Left renal pelvis (tissue), 4 donors: ENCODE data around the gene ZNF462. TPM values are rescaled to one million over a fixed set of nuclear protein-coding genes. Genes with fewer than 3 reads are reported as not detected.

Source experiments
- DNase-seq, 4 donors: peaks; one replicate each; pipeline ENCODE4 v3.0.0-alpha.2; 2013; ENCODE audit warnings: low read depth in 4 of 4, low spot score in 3 of 4
- polyA plus RNA-seq, 4 donors: library from polyadenylated mRNA; unstranded; fragments of 120-200 nt; gene quantifications; one replicate each; pipeline ENCODE4 v1.2.1, GENCODE V29; 2013; ENCODE audit not compliant: insufficient read length in 4 of 4

Gene ZNF462
- polyA plus RNA-seq, 4 donors: 13.7 to 31.9 (median 26.6) TPM

- DNase-seq: no peak
Observed at GRCh38 chr9:106992186-106992585, 129.2 kb downstream of the ZNF462 start.

GRCh38 chr9:106993603-106994002, 130.6 kb downstream of the ZNF462 start:
- no peak for DNase-seq

- DNase-seq: no peak
Observed at GRCh38 chr9:106994463-106994862, 131.5 kb downstream of the ZNF462 start.

GRCh38 chr9:107000218-107000617, 137.3 kb downstream of the ZNF462 start:
- no peak for DNase-seq

GRCh38 chr9:107005201-107005600, 142.2 kb downstream of the ZNF462 start:
- no peak for DNase-seq

- DNase-seq: no peak
Observed at GRCh38 chr9:107007402-107007801, 144.4 kb downstream of the ZNF462 start.

GRCh38 chr9:107008011-107008410, 145.0 kb downstream of the ZNF462 start:
- no peak for DNase-seq

- DNase-seq: no peak
Observed at GRCh38 chr9:107008447-107008846, 145.5 kb downstream of the ZNF462 start.

GRCh38 chr9:107016383-107016782, 153.4 kb downstream of the ZNF462 start:
- DNase-seq: no peak

- DNase-seq: no peak
Observed at GRCh38 chr9:107018861-107019545, 156.0 kb downstream of the ZNF462 start.

- DNase-seq: peak; percentile 21 to 68 (median 46)
Observed at GRCh38 chr9:107020040-107020530, 157.1 kb downstream of the ZNF462 start.

- DNase-seq: no peak
Observed at GRCh38 chr9:107024193-107024592, 161.2 kb downstream of the ZNF462 start.

GRCh38 chr9:107025260-107026035, 162.5 kb downstream of the ZNF462 start:
- no peak for DNase-seq

GRCh38 chr9:107029146-107029545, 166.2 kb downstream of the ZNF462 start:
- no peak for DNase-seq

GRCh38 chr9:107033966-107034365, 171.0 kb downstream of the ZNF462 start:
- no peak for DNase-seq

GRCh38 chr9:107034831-107035230, 171.9 kb downstream of the ZNF462 start:
- DNase-seq: no peak

- DNase-seq: no peak
Observed at GRCh38 chr9:107036367-107036766, 173.4 kb downstream of the ZNF462 start.

GRCh38 chr9:107039542-107039941, 176.6 kb downstream of the ZNF462 start:
- DNase-seq: no peak

- no peak for DNase-seq
Observed at GRCh38 chr9:107042606-107043005, 179.6 kb downstream of the ZNF462 start.

GRCh38 chr9:107043886-107044285, 180.9 kb downstream of the ZNF462 start:
- DNase-seq: no peak

- no peak for DNase-seq
Observed at GRCh38 chr9:107044872-107045271, 181.9 kb downstream of the ZNF462 start.

- DNase-seq: no peak
Observed at GRCh38 chr9:107046692-107047091, 183.7 kb downstream of the ZNF462 start.
